Muscle layer of duodenum (tissue), 2 donors: ENCODE measurements around the gene KPNA1.

Experiments
- H3K27ac ChIP-seq: one replicate; pipeline ENCODE4 v1.7.0; 2013; ENCODE audit warnings: mild to moderate bottlenecking, low read length
- H3K27me3 ChIP-seq: one replicate; pipeline ENCODE4 v1.7.0; 2013; ENCODE audit warnings: low read depth, mild to moderate bottlenecking, control low read depth, low read length
- H3K36me3 ChIP-seq, 2 donors: one replicate each; pipeline ENCODE4 v1.7.0; 2013; ENCODE audit warnings: low read length in 2 of 2, control low read depth in 1 of 2, mild to moderate bottlenecking in 1 of 2; ENCODE audit not compliant: insufficient read depth in 2 of 2, control insufficient read depth in 1 of 2
- H3K4me1 ChIP-seq, 2 donors: one replicate each; pipeline ENCODE4 v1.7.0; 2013; ENCODE audit warnings: low read length in 2 of 2, mild to moderate bottlenecking in 2 of 2, control low read depth in 1 of 2, moderate library complexity in 1 of 2; ENCODE audit not compliant: insufficient read depth in 2 of 2, control insufficient read depth in 1 of 2
- H3K4me3 ChIP-seq, 2 donors: one replicate each; pipeline ENCODE4 v1.7.0; 2013; ENCODE audit warnings: low read length in 2 of 2, low read depth in 1 of 2, mild to moderate bottlenecking in 1 of 2
- H3K9me3 ChIP-seq, 2 donors: one replicate each; pipeline ENCODE4 v1.7.0; 2013; ENCODE audit warnings: low read length in 2 of 2, control low read depth in 1 of 2, mild to moderate bottlenecking in 1 of 2; ENCODE audit not compliant: control insufficient read depth in 1 of 2
- donor health status: healthy.

Gene KPNA1

GRCh38 chr3:122414391-122414790, 100.3 kb downstream of the KPNA1 start:
- H3K27ac ChIP-seq = no peak overlapping the region

GRCh38 chr3:122410639-122411038, 104.1 kb downstream of the KPNA1 start:
- H3K27ac ChIP-seq = no peak overlapping the region
- no peak overlapping the region for H3K4me3 ChIP-seq
- no peaks in the 10 kb centered on the region for H3K9me3 ChIP-seq
- peaks cover 4 to 17% of the 10 kb centered on the region in 2 donors for H3K4me1 ChIP-seq
- peaks cover 32 to 60% of the 10 kb centered on the region in 2 donors for H3K36me3 ChIP-seq
- no peaks in the 10 kb centered on the region for H3K27me3 ChIP-seq

More at GRCh38 chr3:122414391-122414790, 100.3 kb downstream of the KPNA1 start:
- H3K27me3 ChIP-seq = no peaks in the 10 kb centered on the region
- H3K4me3 ChIP-seq = no peak overlapping the region
- H3K9me3 ChIP-seq = no peaks in the 10 kb centered on the region
- H3K36me3 ChIP-seq = peaks cover 15 to 24% of the 10 kb centered on the region in 2 donors
- H3K4me1 ChIP-seq = peaks cover 4 to 25% of the 10 kb centered on the region in 2 donors

- no peaks in the 10 kb centered on the region for H3K27me3 ChIP-seq
- no peak overlapping the region for H3K27ac ChIP-seq
- H3K9me3 ChIP-seq = no peaks in the 10 kb centered on the region
- no peak overlapping the region for H3K4me3 ChIP-seq
- peaks cover under 1 to 13% of the 10 kb centered on the region in 2 donors for H3K4me1 ChIP-seq
- H3K36me3 ChIP-seq = peaks cover 37 to 66% of the 10 kb centered on the region in 2 donors
Observed at GRCh38 chr3:122410111-122410510, 104.6 kb downstream of the KPNA1 start.

- Histone ChIP-seq H3K27ac (no peak overlapping the region), H3K27me3 (no peaks in the 10 kb centered on the region), H3K36me3 (peaks cover 41 to 72% of the 10 kb centered on the region in 2 donors), H3K4me3 (no peak overlapping the region), H3K4me1 (peaks cover 0 to 6% of the 10 kb centered on the region in 2 donors), H3K9me3 (no peaks in the 10 kb centered on the region)
Observed at GRCh38 chr3:122409446-122409845, 105.3 kb downstream of the KPNA1 start.

- Histone ChIP-seq H3K27ac (no peak overlapping the region), H3K36me3 (peaks cover 53 to 87% of the 10 kb centered on the region in 2 donors), H3K4me1 (no peaks in the 10 kb centered on the region), H3K9me3 (no peaks in the 10 kb centered on the region), H3K4me3 (no peak overlapping the region), H3K27me3 (no peaks in the 10 kb centered on the region)
Observed at GRCh38 chr3:122407946-122408345, 106.8 kb downstream of the KPNA1 start.

GRCh38 chr3:122406198-122406597, 108.5 kb downstream of the KPNA1 start:
- H3K4me1 ChIP-seq = no peaks in the 10 kb centered on the region
- peaks cover 49 to 84% of the 10 kb centered on the region in 2 donors for H3K36me3 ChIP-seq
- no peak overlapping the region for H3K27ac ChIP-seq

GRCh38 chr3:122405015-122405414, 109.7 kb downstream of the KPNA1 start:
- no peaks in the 10 kb centered on the region for H3K4me1 ChIP-seq
- peaks cover 44 to 73% of the 10 kb centered on the region in 2 donors for H3K36me3 ChIP-seq
- H3K27ac ChIP-seq = no peak overlapping the region
- no peaks in the 10 kb centered on the region for H3K9me3 ChIP-seq
- no peak overlapping the region for H3K4me3 ChIP-seq
- no peaks in the 10 kb centered on the region for H3K27me3 ChIP-seq

More at GRCh38 chr3:122406198-122406597, 108.5 kb downstream of the KPNA1 start:
- Histone ChIP-seq H3K27me3 (no peaks in the 10 kb centered on the region), H3K9me3 (no peaks in the 10 kb centered on the region), H3K4me3 (no peak overlapping the region)

- Histone ChIP-seq H3K4me3 (no peak overlapping the region), H3K36me3 (peaks cover 40 to 58% of the 10 kb centered on the region in 2 donors), H3K9me3 (no peaks in the 10 kb centered on the region), H3K4me1 (no peaks in the 10 kb centered on the region), H3K27me3 (no peaks in the 10 kb centered on the region), H3K27ac (no peak overlapping the region)
Observed at GRCh38 chr3:122403489-122403888, 111.2 kb downstream of the KPNA1 start.

GRCh38 chr3:122398920-122399319, 115.8 kb downstream of the KPNA1 start:
- H3K9me3 ChIP-seq = no peaks in the 10 kb centered on the region
- no peak overlapping the region for H3K4me3 ChIP-seq
- no peaks in the 10 kb centered on the region for H3K4me1 ChIP-seq
- no peak overlapping the region for H3K27ac ChIP-seq
- H3K27me3 ChIP-seq = no peaks in the 10 kb centered on the region
- peaks cover 10 to 13% of the 10 kb centered on the region in 2 donors for H3K36me3 ChIP-seq

GRCh38 chr3:122397201-122397600, 117.5 kb downstream of the KPNA1 start:
- Histone ChIP-seq H3K4me3 (no peak overlapping the region), H3K27ac (no peak overlapping the region), H3K9me3 (no peaks in the 10 kb centered on the region), H3K27me3 (no peaks in the 10 kb centered on the region), H3K4me1 (no peaks in the 10 kb centered on the region), H3K36me3 (no peaks in the 10 kb centered on the region)

- no peak overlapping the region for H3K27ac ChIP-seq
- no peaks in the 10 kb centered on the region for H3K9me3 ChIP-seq
- no peak overlapping the region for H3K4me3 ChIP-seq
- H3K4me1 ChIP-seq = no peaks in the 10 kb centered on the region
- no peaks in the 10 kb centered on the region for H3K36me3 ChIP-seq
- H3K27me3 ChIP-seq = no peaks in the 10 kb centered on the region
Observed at GRCh38 chr3:122396511-122396910, 118.2 kb downstream of the KPNA1 start.

- Histone ChIP-seq H3K27ac (no peak overlapping the region), H3K9me3 (no peaks in the 10 kb centered on the region), H3K36me3 (no peaks in the 10 kb centered on the region), H3K27me3 (no peaks in the 10 kb centered on the region), H3K4me3 (no peak overlapping the region), H3K4me1 (peaks cover 0 to 2% of the 10 kb centered on the region in 2 donors)
Observed at GRCh38 chr3:122395582-122395981, 119.2 kb downstream of the KPNA1 start.
